ENCODE results near the gene DDI2.

DDI2 gene

GRCh38 chr1:15571266-15571665 lies 46.0 kb upstream of the DDI2 start:
- no peak overlapping the region for H3K4me3 ChIP-seq (ENCODE audit: insufficient read depth, low read length, poor library complexity, severe bottlenecking)
- H3K27ac ChIP-seq (ENCODE audit: low read depth, low read length) = peak overlapping the region; percentile 81
- no peaks in the 10 kb centered on the region for H3K9me3 ChIP-seq (ENCODE audit: insufficient read depth, low read length)
- peak overlapping the region; percentile 53 for H3K4me2 ChIP-seq (ENCODE audit: low read depth, low read length, poor library complexity, severe bottlenecking)
- TF ChIP-seq EZH2phosphoT487 (conservative IDR thresholded peaks at IDR 0.05; ENCODE audit: low read length) (no peak), CTCF (IDR thresholded peaks at IDR 0.05; ENCODE audit: insufficient read depth, low read length, poor library complexity, severe bottlenecking) (no peak)
- no peaks in the 10 kb centered on the region for H3K9me2 ChIP-seq (replicated peaks; ENCODE audit: insufficient read depth, low read length)
- H3K79me2 ChIP-seq (ENCODE audit: insufficient read depth, low read length) = no peaks in the 10 kb centered on the region
- H2AFZ ChIP-seq (ENCODE audit: low read depth, low read length, severe bottlenecking) = no peak overlapping the region
- H3F3A ChIP-seq (ENCODE audit: insufficient read depth) = peaks cover 22% of the 10 kb centered on the region
- no peaks in the 10 kb centered on the region for H3K27me3 ChIP-seq (ENCODE audit: low read length)
- H3K36me3 ChIP-seq (ENCODE audit: low read length) = 0 out of 2 replicates have a peak, but pooled peaks cover 2% of the 10 kb centered on the region
- H4K20me1 ChIP-seq (ENCODE audit: low read depth, low read length) = no peaks in the 10 kb centered on the region
- H3K9ac ChIP-seq (ENCODE audit: low read length) = 0 out of 2 replicates have a peak overlapping the region, but pooled peaks have one; percentile 9

DNA sequence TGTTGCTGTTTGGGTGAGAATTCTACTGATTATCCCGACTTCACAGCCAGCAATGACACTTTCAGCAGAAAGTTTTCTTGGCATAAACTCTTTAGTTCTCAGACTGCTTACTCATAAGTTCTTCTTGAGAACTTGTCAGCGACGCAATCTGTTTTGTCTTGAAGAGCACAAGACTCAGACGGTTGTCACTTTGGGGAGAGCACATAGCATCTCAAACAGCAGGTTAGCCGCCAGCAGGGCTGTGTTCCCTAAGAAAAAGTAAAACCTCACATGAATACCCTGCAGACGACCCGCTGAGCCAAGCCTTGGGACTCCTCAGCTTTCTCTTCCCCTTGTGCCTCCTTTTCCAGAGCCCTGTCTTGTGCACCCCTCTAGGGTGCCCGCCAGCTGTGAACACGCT lies 43.8 kb upstream of the DDI2 start:
- H3K79me2 ChIP-seq (ENCODE audit: insufficient read depth, low read length) = no peaks in the 10 kb centered on the region
- no peak overlapping the region for H3K27ac ChIP-seq (ENCODE audit: low read depth, low read length)
- H3K4me2 ChIP-seq (ENCODE audit: low read depth, low read length, poor library complexity, severe bottlenecking) = no peak overlapping the region
- no peaks in the 10 kb centered on the region for H3K9me3 ChIP-seq (ENCODE audit: insufficient read depth, low read length)
- no peaks in the 10 kb centered on the region for H4K20me1 ChIP-seq (ENCODE audit: low read depth, low read length)
- no peak overlapping the region for H3K4me3 ChIP-seq (ENCODE audit: insufficient read depth, low read length, poor library complexity, severe bottlenecking)
- TF ChIP-seq CTCF (IDR thresholded peaks at IDR 0.05; ENCODE audit: insufficient read depth, low read length, poor library complexity, severe bottlenecking) = no peak
- TF ChIP-seq EZH2phosphoT487 (conservative IDR thresholded peaks at IDR 0.05; ENCODE audit: low read length) = no peak
- no peak overlapping the region for H3K9ac ChIP-seq (ENCODE audit: low read length)
- no peaks in the 10 kb centered on the region for H3K27me3 ChIP-seq (ENCODE audit: low read length)
- H2AFZ ChIP-seq (ENCODE audit: low read depth, low read length, severe bottlenecking) = no peak overlapping the region
- no peaks in the 10 kb centered on the region for H3K36me3 ChIP-seq (ENCODE audit: low read length)
- H3K9me2 ChIP-seq (replicated peaks; ENCODE audit: insufficient read depth, low read length) = no peaks in the 10 kb centered on the region
- peaks cover 22% of the 10 kb centered on the region for H3F3A ChIP-seq (ENCODE audit: insufficient read depth)

GRCh38 chr1:15574741-15575140 lies 42.5 kb upstream of the DDI2 start:
- no peak for TF ChIP-seq CTCF (IDR thresholded peaks at IDR 0.05; ENCODE audit: insufficient read depth, low read length, poor library complexity, severe bottlenecking)
- no peak for TF ChIP-seq EZH2phosphoT487 (conservative IDR thresholded peaks at IDR 0.05; ENCODE audit: low read length)
- Histone ChIP-seq H3K4me3 (ENCODE audit: insufficient read depth, low read length, poor library complexity, severe bottlenecking) (no peak overlapping the region), H4K20me1 (ENCODE audit: low read depth, low read length) (no peaks in the 10 kb centered on the region), H3K9ac (ENCODE audit: low read length) (no peak overlapping the region), H3K27ac (ENCODE audit: low read depth, low read length) (no peak overlapping the region), H3K27me3 (ENCODE audit: low read length) (no peaks in the 10 kb centered on the region), H3K9me3 (ENCODE audit: insufficient read depth, low read length) (no peaks in the 10 kb centered on the region), H3K4me2 (ENCODE audit: low read depth, low read length, poor library complexity, severe bottlenecking) (no peak overlapping the region), H3K9me2 (replicated peaks; ENCODE audit: insufficient read depth, low read length) (no peaks in the 10 kb centered on the region), H2AFZ (ENCODE audit: low read depth, low read length, severe bottlenecking) (no peak overlapping the region), H3K79me2 (ENCODE audit: insufficient read depth, low read length) (no peaks in the 10 kb centered on the region), H3F3A (ENCODE audit: insufficient read depth) (peaks cover 22% of the 10 kb centered on the region), H3K36me3 (ENCODE audit: low read length) (no peaks in the 10 kb centered on the region)

Measured in SU-DHL-6 (cell line).